SK-N-MC (cell line): ENCODE results near the gene TUBB6.

ENCODE experiments used
- EZH2 ChIP-seq: fragments of 200-600 bp; sonication (generic); IDR thresholded peaks from one replicate; pipeline ENCODE4 v1.6.1; 2017; ENCODE audit warnings: antibody characterized with exemption
- POLR2AphosphoS5 ChIP-seq: IDR thresholded peaks from 2 replicates; pipeline ENCODE4 v1.6.1; 2012; ENCODE audit warnings: mild to moderate bottlenecking, low read depth, low read length, borderline replicate concordance

DNA sequence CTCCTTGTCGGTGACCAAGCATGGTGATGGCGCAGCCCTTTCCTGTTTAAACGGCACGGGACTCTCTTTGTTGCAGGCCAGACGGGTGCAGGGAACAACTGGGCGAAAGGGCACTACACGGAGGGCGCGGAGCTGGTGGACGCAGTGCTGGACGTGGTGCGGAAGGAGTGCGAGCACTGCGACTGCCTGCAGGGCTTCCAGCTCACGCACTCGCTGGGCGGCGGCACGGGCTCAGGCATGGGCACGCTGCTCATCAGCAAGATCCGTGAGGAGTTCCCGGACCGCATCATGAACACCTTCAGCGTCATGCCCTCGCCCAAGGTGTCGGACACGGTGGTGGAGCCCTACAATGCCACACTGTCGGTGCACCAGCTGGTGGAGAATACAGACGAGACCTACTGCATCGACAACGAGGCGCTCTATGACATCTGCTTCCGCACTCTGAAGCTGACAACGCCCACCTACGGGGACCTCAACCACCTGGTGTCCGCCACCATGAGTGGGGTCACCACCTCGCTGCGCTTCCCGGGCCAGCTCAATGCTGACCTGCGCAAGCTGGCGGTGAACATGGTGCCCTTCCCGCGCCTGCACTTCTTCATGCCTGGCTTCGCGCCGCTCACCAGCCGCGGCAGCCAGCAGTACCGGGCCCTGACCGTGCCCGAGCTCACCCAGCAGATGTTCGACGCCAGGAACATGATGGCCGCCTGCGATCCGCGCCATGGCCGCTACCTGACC is 17.1 kb downstream of the TUBB6 start:
- TF ChIP-seq EZH2 (no peak), POLR2AphosphoS5 (no peak)
